ENCODE measurements around the gene RECK. TPM values are rescaled to one million over a fixed set of nuclear protein-coding genes. Genes with fewer than 3 reads are reported as not detected.

RECK gene
- total RNA-seq, 3 donors from 2014 or later: 2.1 to 13.0 (median 3.7) TPM

DNA sequence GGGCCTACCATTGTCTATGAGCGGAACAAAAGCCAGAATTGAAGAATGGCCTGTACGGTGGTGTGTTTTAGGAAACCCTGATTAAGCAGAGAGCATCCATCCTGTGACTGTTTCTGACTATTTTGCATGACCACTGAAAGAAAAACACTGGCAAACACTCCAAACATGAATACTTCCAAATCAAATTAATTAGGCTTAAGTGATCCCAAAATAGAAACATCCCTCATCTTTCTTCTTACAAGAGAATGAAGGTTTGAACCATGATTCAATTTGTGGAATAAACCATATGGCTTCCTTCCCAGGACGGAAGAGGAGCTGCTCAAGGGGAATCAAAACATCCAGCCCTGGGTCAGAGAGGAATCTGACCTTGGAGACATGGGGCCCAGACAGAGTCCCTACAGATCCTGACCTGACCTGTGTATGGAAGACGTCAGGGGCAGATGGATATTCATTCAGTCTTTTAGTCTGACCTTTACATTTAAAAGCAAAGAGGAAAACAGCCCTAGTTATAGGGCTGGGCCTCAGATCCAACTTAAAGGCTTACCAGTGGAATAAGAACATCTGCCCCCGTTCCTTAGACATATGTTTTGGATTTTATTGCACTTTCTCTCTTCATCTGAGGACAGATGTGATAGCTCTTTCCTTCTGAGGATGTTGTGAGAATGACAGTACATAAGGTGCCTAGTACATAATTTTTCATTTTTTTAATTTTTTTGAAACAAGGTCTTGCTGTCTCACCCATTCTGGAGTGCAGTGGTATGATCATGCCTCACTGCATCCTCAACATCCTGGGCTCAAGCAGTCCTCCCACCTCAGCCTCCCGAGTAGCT, 17.6 kb upstream of the RECK start:
- intact Hi-C loops (cut with DNase I, micrococcal nuclease): loop anchor here in 1 of 2 donors (10.0 kb wide), 2 partner anchors 64 to 124 kb away; partner anchors contain the start of gene OR2S2
- TF ChIP-seq, protein P1, sequence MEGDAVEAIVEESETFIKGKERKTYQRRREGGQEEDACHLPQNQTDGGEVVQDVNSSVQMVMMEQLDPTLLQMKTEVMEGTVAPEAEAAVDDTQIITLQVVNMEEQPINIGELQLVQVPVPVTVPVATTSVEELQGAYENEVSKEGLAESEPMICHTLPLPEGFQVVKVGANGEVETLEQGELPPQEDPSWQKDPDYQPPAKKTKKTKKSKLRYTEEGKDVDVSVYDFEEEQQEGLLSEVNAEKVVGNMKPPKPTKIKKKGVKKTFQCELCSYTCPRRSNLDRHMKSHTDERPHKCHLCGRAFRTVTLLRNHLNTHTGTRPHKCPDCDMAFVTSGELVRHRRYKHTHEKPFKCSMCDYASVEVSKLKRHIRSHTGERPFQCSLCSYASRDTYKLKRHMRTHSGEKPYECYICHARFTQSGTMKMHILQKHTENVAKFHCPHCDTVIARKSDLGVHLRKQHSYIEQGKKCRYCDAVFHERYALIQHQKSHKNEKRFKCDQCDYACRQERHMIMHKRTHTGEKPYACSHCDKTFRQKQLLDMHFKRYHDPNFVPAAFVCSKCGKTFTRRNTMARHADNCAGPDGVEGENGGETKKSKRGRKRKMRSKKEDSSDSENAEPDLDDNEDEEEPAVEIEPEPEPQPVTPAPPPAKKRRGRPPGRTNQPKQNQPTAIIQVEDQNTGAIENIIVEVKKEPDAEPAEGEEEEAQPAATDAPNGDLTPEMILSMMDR (IDR thresholded peaks at IDR 0.05): no peak
- no peaks in the 10 kb centered on the region for H3K36me3 ChIP-seq (ENCODE audit: low read depth)
- no peaks in the 10 kb centered on the region for H3K4me1 ChIP-seq (ENCODE audit: low read depth)
- DNase-seq (no peak), ATAC-seq (no peak)
- no peaks in the 10 kb centered on the region for H3K9me3 ChIP-seq
- no peak overlapping the region for H3K4me3 ChIP-seq

DNA sequence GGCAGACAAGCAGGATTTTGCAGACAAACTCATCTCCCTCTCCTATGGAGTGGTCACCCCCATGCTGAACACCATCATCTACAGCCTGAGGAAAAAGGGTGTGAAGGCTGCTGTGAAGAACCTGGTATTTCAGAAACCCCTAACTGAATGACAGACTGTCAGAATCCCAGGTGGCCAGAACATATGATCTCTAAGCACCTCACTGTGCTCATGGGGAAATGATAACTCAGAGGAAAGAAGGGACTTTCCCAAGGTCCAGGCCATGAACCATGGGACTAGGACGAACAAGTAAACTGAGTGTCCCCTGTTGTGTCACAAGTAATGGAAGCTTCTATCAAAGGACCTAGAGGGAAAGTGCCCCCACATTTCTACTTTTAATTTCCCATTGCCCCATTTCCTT, 14.7 kb upstream of the RECK start:
- TF ChIP-seq, protein P1 (IDR thresholded peaks at IDR 0.05): no peak
- ATAC-seq (no peak), DNase-seq (no peak)
- no peaks in the 10 kb centered on the region for H3K36me3 ChIP-seq (ENCODE audit: low read depth)
- no peak overlapping the region for H3K4me3 ChIP-seq
- intact Hi-C loops (cut with DNase I, micrococcal nuclease): loop anchor here in 1 of 2 donors (10.0 kb wide), 1 partner anchor 127 kb away; no protein-coding TSS in a partner anchor
- no peaks in the 10 kb centered on the region for H3K9me3 ChIP-seq
- no peaks in the 10 kb centered on the region for H3K4me1 ChIP-seq (ENCODE audit: low read depth)

- Histone ChIP-seq H3K4me1 (ENCODE audit: low read depth) (no peaks in the 10 kb centered on the region), H3K36me3 (ENCODE audit: low read depth) (no peaks in the 10 kb centered on the region), H3K9me3 (no peaks in the 10 kb centered on the region), H3K4me3 (no peak overlapping the region)
- TF ChIP-seq, protein P1 (IDR thresholded peaks at IDR 0.05): peak; percentile 79
- ATAC-seq (peak; percentile 93), DNase-seq (peak in 2 of 3 donors; percentile 70 to 88)
- intact Hi-C loops (cut with DNase I, micrococcal nuclease): loop anchor here in 1 of 2 donors (1.0 to 10.0 kb wide), 2 partner anchors 68 to 129 kb away; no protein-coding TSS in a partner anchor
These were observed 13.3 kb upstream of the RECK start for GRCh38 chr9:36023260-36024048.

- ATAC-seq: no peak
- no peaks in the 10 kb centered on the region for H3K4me1 ChIP-seq (ENCODE audit: low read depth)
- TF ChIP-seq, protein P1 (IDR thresholded peaks at IDR 0.05): no peak
- DNase-seq: no peak
- no peaks in the 10 kb centered on the region for H3K36me3 ChIP-seq (ENCODE audit: low read depth)
- H3K9me3 ChIP-seq: no peaks in the 10 kb centered on the region
- intact Hi-C loops (cut with DNase I, micrococcal nuclease): loop anchor here in 1 of 2 donors (10.0 kb wide), 1 partner anchor 131 kb away; no protein-coding TSS in a partner anchor
- H3K4me3 ChIP-seq: no peak overlapping the region
These were observed 11.0 kb upstream of the RECK start for GRCh38 chr9:36025746-36026145.

- Histone ChIP-seq H3K36me3 (ENCODE audit: low read depth) (no peaks in the 10 kb centered on the region), H3K4me3 (no peak overlapping the region), H3K9me3 (no peaks in the 10 kb centered on the region), H3K4me1 (ENCODE audit: low read depth) (no peaks in the 10 kb centered on the region)
- intact Hi-C loops (cut with DNase I, micrococcal nuclease): loop anchor here in 1 of 2 donors (10.0 kb wide), 1 partner anchor 134 kb away; no protein-coding TSS in a partner anchor
- ATAC-seq (no peak), DNase-seq (no peak)
- TF ChIP-seq, protein P1 (IDR thresholded peaks at IDR 0.05): no peak
These were observed 7.5 kb upstream of the RECK start for GRCh38 chr9:36029202-36029601.
